ENCODE results near the gene TAF12.
"Not testable (repeated sequence)": the region's sequence is repeated elsewhere in the genome, so short reads cannot be mapped to it uniquely, and the experiment has no call there.

- not testable (repeated sequence) for TF ChIP-seq POLR2A (IDR thresholded peaks at IDR 0.05)
- TF ChIP-seq, protein P1, sequence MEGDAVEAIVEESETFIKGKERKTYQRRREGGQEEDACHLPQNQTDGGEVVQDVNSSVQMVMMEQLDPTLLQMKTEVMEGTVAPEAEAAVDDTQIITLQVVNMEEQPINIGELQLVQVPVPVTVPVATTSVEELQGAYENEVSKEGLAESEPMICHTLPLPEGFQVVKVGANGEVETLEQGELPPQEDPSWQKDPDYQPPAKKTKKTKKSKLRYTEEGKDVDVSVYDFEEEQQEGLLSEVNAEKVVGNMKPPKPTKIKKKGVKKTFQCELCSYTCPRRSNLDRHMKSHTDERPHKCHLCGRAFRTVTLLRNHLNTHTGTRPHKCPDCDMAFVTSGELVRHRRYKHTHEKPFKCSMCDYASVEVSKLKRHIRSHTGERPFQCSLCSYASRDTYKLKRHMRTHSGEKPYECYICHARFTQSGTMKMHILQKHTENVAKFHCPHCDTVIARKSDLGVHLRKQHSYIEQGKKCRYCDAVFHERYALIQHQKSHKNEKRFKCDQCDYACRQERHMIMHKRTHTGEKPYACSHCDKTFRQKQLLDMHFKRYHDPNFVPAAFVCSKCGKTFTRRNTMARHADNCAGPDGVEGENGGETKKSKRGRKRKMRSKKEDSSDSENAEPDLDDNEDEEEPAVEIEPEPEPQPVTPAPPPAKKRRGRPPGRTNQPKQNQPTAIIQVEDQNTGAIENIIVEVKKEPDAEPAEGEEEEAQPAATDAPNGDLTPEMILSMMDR (IDR thresholded peaks at IDR 0.05), result not testable (repeated sequence)
Measured at GRCh38 chr1:28655448-28656311, 12.8 kb upstream of the TAF12 start.
